GM19043 (cell line): ENCODE results near the gene SCAMP4.

Experiments
- ATAC-seq: cut with Tn5 transposase; IDR thresholded peaks from one replicate; pipeline ENCODE4 v1.9.1; 2021; ENCODE audit warnings: low read depth; ENCODE audit not compliant: unreplicated experiment

The SCAMP4 gene, protein sequence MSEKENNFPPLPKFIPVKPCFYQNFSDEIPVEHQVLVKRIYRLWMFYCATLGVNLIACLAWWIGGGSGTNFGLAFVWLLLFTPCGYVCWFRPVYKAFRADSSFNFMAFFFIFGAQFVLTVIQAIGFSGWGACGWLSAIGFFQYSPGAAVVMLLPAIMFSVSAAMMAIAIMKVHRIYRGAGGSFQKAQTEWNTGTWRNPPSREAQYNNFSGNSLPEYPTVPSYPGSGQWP

DNA sequence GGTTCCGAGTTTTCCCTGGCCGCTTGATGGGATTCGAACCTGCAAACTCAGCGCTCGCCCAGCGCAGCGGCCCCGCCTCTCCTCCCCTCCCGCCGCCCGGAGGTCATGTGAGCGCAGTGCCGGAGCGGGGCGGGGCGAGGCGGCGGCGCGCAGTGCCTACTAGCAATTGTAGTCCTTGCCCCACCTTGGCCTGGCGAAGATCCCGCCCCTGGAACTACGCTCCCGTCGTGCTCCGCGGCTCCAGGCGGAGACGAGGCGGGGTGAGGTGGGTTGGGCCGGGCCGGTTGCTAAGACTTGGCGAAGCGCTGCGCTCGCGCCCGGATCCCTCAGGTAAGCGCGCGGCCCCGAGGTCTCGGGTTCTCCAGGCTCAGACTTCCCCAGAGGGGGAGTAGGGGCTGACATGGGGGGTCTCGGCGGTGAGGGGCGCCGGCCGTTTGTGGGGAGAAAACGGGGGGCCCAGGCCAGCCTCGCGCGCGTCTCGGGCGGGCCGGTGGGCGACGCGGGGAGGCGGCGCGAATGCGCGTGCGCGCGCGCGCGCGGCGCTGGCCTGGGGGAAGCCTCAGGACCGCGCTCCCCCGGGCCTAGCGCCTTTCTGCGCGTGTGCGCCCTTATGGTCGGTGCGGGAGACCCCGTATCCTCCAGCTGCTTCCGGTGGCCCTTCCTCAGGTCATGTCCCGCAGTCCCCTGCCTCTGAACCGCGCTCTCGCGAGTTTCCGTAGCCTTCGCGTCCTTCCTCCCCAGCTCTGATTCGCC, at the start of gene SCAMP4, which contains the start of gene ADAT3:
SCAMP4 (plus strand) TSS at position 290 of the 753 bp plus-strand sequence. CDS start 9,621 bp downstream, outside the sequence.
ADAT3 (plus strand) TSS at position 290 of the 753 bp plus-strand sequence. CDS start 6,649 bp downstream, outside the sequence.
- ATAC-seq, result peak; percentile 73

DNA sequence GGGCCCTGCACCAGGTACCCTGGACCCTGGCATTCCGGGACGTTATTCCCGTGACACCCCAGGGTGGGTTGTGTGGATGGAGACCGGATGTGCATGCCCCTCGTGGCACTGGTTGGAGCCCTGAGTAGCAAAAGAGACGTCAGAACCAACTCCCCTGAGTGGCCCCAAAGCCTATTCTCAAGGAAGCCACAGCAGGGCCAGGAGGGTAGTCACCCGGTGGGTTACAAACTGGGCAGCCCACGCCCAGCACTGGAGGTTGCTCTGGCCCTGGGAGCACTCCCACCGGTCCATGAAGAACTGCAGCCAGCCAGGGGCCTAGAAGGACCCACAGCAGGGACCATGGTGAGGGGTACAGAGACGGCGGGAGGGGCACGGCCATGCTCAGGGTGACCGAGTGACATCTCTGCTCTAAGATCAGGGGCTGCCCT, 49.4 kb upstream of the SCAMP4 start:
- no peak for ATAC-seq

DNA sequence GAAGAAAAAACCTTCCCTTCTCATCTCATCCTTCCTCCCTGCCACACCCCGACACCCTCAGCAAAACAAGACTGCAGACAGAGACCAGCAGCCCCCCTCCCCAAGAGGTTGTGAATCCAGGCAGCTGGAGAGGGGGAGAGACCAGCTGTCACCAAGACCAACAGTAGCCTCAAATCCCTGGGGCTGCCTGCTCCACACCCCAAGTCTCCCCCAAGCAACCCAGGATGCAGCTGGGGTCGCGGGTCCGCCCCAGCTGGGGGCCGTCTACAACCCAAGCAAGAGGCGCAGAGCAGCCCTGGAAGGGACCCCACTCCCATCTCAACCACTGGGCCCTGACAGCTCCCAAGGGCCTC, 48.9 kb upstream of the SCAMP4 start:
- no peak for ATAC-seq

DNA sequence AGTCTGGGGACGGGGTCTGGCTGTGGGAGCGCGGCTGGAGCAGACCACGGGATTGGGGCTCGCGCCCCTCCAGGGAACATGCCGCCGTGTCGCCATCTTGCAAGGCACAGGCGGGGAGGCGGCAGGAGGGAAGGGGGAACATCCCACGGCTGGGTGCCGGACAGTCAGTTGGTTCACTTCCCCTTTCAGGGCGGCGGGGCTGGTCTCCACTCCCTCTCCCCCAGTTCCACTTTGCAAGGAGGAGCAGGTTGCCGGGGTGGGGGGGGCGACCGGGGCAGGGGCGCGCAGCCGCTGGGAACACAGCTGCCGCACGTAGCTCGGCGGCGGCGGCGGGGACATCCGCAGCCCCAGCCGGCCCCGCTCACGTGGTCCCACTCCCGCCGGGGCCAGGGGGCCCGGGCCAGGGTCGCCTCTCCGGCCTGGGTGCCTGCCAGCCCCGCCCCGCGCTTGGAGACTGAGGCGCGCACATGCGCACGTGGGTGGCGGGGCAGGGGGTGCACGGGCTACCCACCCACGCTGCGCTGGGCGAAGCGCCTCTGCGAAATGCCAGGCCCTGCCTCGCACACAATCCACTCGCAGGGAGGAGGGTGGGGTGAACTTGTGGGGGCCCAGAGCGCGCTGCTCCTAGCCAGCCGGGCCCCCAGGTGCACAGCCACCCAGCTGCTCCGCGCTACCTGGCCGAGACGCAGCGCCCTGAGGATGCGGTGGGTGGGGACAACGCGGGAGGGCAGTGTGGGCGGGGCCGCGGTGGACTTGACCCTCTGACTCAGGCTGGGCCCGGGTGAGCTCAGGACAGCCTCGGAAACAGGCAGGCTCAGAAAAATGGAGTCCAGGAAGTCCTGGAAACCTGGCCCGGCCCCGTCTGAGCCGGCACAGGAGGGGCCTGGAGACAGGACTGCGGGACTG, 48.2 kb upstream of the SCAMP4 start:
- no peak for ATAC-seq

DNA sequence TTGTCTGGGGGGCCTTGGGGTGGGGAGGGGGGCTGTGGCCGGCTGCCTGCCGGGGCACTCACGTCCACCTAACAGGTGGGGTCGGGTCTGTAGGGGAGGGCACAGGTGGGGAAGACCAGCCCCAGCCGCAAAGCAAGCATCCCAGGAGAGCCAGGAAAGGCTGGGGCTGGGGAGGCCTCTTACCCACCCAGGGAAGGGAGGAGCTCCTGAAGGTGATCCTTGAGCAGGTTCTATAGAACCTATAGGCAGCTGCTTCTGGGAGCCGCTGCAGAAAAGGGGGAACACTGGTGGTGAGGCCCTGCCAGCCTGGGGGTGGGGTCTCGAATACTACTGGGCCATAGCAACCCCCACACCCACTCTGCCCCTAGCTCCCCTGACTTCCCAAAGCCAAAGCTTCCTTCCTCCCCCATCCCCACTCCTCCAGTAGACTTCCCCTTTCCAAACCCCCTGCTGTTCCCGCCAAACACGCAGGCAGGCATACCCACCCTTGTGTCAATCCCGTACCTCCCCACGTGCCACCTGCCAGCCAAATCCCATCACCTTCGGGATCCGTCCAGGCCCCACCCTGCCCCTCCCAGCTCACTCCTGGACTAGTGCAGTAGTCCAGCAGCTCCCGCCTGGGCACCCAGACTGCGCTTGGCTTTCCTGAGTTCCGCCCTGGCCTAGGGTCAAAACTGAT, 47.4 kb upstream of the SCAMP4 start:
- ATAC-seq, result no peak

DNA sequence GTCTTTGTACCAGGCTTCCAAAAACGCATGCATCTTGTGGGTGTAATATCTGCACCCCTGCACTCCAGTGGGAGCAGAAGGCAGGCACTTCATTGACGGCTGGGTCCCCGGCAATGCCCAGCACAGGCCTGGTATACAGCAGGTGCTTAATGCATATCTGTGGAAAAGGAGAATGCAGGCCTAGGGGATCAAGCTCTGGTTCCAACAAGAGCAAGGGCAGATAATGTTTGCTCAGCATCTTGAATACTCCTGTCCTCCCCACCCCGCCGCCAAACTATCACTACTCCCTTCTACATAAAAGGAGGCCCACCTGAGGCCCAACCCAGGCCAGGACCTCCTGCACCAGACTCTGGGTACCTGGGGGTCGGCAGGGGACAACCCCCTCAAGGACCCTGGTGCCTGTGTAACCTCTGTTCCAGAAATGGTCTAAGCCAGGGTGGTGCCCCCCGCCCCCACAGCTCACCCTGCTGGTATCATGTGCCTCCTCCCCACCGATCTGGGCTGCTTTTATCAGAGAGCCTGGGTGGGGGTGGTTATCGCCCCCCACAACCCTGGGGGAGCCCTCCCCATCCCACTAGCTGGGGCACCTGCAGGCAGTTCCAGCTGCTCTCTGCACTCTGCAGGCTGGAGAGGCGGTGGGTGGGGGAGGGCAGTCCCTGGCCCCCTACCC, 46.7 kb upstream of the SCAMP4 start:
- ATAC-seq, result no peak

DNA sequence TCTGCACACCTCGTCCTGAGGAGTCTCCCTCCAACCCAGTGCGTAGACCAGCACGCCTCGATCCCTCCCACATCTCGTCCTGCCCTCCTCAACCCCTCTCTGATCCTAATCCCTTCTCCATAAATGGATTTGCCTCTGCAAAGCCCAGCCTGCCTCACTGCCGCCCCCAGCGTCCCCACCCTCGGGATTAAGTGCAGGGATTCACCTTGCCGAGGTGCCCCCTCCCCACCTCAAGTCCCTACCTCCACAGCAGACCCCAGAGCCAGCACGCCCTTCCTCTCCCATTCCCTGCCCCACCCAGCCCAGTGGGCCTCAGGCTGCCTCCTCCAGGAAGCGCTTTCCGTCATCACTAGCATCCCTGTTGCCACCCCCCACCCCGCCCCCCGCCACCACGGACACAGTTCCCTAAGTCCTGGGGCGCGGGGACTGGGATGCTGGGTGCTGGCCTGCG, 45.8 kb upstream of the SCAMP4 start:
- no peak for ATAC-seq

DNA sequence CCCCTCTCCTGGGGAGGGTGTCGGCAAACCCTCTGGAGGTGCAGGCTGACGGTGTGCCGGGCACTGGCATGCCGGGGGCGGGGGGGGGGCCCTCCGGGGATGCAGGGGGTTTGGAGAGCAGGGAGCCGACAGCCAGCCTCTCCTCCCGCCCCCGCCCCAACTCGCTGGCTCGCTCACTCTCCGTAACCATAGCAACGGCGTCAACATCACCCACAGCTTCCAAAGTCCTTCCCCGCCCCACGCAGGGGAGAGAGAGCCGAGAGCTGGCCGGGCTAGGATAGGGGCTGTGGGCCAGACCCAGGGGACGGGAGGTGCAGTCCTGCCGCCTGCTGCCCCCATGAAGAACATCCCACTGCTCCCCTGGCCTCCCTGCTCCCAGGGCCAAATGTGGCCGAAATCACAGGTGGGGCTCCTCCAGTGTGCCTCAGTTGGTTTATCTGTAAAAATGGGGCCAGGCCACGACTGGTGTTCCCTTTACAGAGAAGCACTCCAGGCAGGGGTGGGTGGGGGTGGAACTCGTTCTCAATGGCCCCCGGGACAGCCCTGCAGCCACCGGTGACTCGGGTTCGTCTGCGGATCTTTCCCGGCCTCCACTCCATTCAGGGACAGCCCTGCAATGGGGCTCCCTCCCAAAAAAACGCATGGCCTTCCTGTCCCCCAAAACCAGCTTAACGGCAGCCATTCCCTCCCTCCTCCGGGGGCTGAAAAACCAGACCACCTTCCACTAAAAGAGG, 45.0 kb upstream of the SCAMP4 start:
- ATAC-seq, result no peak

DNA sequence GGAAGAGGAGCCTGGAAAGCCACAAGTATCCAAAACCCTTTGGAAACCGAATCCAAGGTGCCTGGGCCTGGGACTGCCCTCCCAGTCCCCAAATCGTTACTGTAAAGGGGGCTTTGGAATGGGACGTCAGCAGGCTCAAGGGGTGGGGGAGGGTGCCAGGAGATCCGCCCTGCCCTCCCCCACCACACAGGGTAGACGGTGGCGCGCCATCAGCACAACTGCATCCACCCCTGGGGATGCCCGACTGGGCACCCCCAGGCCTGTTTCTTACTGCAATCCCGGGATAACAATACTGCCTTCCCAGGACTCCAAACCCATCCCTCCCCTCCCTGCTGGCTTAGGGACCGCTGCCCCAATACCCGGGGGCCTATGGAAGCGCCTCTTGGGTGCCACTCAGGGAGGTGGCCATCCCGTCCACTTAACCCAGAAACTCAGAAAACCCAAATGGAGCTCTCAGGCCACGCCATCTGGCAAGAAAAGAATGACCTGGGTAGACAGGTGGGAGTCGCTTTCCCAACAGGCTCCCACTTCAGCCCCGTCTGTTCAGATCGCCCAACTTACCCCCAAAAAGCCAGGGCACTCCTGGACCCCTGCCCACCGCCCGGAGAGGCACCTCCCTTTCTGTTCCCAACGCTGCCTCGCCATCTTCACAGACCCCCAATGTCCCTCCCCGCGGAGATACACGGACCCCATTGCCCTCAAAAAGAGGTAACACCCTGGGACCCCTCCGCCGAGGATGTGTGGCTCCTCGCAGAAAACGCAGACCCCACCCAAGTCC, 44.2 kb upstream of the SCAMP4 start:
- no peak for ATAC-seq

DNA sequence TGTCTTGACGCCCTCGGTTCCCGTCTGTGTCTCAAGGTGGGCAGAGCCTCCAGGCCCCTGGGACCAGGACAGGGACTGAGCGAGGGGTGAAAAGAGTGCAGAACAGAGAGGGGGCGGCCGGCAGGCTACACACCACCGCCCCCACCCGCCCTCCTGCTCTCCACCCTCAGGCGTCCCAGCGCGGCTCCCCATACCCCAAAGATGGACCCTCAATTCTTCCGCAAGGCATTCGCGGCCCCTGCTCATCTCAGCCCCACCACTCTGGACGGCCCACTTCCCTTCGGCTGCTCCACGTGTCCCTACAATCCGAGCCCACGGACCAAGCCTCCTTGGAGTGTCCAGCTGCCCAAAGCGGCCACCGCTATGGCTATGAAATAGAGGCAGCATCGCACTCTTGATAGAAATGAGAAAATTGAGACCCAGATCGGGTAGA, 43.6 kb upstream of the SCAMP4 start:
- no peak for ATAC-seq

DNA sequence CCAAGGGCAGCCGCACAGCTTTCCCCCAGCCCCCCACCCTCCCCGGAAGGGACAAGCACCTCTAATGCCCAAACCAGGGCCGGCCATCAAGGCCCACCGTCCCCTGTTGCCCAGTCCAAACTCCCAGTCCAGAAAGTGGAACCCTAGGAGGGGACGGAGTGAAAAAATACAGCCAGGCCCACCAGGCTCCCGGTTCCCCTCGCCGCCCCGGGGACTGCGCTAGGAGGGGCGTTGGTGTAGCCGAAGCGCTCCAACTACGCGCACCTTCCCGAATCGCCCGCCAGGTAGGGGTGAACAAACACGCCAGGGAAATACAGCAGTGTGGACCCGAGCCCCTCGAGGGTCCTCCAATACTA, 43.2 kb upstream of the SCAMP4 start:
- ATAC-seq, result no peak

DNA sequence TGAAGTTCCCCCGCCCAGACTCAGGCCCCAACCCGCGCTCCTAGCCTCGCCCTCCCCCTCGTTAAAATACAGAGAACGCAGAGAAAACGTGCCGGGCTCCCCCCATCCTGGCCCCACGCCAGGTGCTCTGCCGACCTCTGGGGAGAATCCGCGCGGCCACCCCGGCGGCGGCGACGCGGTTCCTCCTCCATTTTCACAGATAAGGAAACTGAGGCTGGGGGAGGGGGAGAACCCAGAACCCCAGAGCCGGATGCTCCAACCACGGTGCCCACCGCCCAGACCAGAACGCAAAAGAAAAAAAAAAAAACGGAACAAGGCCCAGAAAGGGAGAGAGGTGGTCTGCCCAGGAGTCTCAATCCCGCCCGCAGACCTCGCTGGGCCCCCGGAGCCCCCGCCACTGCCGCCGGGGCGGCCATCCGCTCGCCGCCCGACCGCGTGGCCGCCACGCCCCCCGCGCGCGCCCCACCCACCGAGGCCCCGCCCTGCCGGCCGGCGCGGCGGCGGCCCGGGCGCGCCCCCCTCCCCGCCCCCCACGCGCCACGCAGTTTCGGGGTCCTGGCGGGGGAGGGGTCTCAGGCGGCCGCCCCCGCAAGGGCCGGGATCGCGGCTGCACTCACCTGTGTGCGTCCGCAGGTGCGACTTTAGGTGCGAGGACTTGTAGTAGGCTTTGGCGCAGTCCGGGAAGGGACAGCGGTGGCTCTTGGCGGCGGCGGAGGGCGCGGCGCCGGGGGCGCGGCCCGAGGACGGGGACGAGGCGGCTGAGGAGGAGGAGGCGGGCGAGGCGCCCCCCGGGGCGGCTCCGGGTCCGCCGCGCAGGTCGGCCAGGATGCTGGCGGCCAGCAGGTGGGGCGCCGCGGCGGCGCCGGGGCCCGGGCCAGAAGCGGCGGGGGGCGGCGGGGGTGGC, 42.5 kb upstream of the SCAMP4 start:
- no peak for ATAC-seq

DNA sequence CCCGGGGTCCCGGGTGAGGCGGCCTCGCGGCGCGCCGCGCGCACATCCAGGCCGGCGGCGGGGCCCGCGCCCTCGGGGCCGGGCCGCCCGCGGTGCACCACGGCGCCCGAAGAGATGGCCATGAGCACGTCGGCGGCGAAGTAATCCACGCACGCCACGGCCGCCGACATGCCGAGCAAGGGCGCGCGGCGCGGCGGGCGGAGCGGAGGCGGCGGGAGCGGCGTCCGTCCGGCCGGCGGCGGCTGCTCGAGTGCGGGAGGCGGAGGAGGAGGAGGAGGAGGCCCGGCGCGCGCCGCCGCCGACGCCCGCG, 41.9 kb upstream of the SCAMP4 start, which contains the start of gene KLF16:
KLF16 (minus strand) TSS at position 252 of the 310 bp plus-strand sequence; CDS start at position 170, 82 bp downstream.
- no peak for ATAC-seq

DNA sequence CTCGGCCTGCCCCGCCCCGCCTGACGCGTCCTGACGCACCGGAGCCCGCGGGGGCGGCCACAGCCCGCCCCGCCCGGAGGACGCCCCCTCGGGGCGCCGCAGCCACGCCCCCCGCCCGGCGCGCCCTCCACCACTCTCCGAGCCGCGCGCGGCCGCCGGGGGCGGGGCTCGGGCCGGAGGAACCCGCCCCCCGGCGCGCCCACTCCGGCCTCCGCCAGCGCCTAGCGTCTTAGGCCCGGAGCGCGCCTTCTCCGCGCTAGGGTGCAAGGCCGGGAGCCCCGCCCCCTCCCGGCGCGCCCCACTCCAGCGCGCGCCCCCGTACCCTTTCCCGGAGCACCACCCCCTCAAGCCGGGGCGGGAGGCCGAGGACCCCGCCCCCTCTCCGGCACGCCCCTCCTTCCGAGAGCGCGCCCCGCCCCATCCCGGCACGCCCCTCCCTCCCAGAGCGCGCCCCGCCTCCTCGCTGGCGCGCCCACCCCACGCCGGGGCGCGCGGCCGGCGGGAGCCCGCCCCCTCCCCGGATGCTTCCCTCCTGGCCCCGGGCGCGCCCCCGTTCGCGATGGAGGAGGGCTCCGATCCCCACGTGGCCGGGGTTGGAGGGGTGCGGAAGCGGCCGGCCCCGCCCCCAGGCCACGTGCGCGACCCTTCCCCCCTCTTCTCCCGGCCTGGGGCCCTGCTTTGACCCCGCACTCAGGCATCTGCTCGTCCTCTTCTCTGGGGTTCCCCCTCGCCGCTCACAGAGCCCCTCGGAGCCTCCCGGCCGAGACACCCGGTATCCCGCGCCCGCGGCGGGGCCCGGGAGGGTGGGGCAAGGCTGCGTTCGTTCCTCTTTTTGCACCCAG, 41.3 kb upstream of the SCAMP4 start:
- ATAC-seq, result peak; percentile 43

DNA sequence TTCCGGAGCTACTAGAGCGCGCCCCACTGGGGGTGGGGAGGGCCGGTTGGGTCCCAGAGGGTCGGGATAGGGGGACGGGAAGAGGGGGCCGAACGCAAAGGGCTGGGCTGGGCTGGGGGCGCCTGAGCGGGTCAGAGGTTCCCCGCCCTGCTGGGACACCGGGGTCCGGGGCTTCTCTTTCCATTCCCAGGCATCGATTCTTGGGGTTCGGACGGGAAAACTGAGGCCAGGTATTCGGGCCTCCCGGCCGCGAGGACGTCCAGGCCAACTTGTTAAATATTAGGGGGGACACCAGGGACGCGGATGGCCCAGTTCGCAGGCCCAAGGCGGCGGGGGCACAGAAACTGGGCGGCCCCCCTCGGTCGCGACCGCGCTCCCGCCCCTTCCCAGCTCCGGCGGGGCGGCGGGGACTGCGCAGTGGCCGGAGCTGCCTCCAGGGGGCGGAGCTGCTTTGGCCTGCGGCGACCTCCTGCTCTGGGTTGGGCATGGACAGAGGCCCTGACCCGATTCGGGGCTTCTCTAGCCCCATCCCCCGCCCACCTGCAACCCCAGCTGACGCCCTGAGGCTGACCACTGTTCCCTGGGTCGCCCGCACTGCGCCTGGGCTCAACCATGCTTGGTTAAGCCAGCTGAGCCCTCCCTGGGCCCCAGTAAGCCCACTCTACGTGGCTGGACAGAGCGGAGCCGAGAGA, 40.6 kb upstream of the SCAMP4 start:
- ATAC-seq, result no peak
